ENCODE results near the gene IFT122. TPM values are rescaled to one million over a fixed set of nuclear protein-coding genes. Genes with fewer than 3 reads are reported as not detected.

The IFT122 gene
- total and polyA plus RNA-seq, 2 experiments from 2014 or later, result 10.2 to 38.8 TPM

DNA sequence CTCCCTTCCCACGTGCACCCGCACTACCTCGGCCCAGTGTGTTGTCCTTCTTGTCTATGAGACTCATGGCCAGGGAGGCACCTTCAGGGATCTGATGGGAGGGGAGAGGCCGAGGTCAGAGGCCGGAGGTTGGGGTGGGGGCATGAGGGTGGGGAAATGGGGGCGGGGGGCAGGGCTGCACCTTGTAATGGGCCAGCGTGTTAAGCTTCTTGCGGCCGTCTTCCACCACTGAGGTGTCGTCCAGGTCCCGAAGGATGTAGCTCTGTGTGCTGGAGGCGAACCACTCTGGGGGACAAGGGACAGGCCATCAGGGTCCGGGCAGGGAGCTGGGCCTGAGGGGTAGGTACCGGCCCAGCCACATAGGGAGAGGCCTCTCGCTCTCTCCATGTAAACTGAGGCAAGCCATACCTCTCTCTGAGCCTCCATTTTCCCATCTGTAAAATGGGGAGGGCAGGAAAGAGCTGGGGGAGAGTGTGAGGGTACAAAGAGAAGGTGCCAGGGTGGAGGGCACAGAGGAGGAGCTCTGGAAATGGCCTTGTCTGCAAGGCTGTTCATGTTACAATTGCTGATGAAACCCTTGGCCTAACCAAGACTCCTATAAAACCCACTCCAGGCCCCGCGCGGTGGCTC lies 121.7 kb downstream of the IFT122 start:
- H3K36me3 Mint-ChIP-seq (ENCODE audit: low read depth), result peaks cover 4% of the 10 kb centered on the region; the same call in 1 of the 3 replicates
- Histone ChIP-seq H3K79me2 (replicated peaks; ENCODE audit: insufficient read depth) (no peaks in the 10 kb centered on the region), H3K4me3 (no peak overlapping the region), H3K27ac (ENCODE audit: low read depth) (no peak overlapping the region), H4K20me1 (replicated peaks; ENCODE audit: insufficient read depth) (no peaks in the 10 kb centered on the region), H3K4me2 (no peak overlapping the region), H3F3A (replicated peaks; ENCODE audit: low read depth) (no peaks in the 10 kb centered on the region), H3K9me2 (ENCODE audit: insufficient read depth) (no peaks in the 10 kb centered on the region), H3K36me3 (ENCODE audit: insufficient read depth) (no peaks in the 10 kb centered on the region), H3K4me1 (ENCODE audit: insufficient read depth) (peaks cover 11% of the 10 kb centered on the region; the same call in 1 of the 2 replicates), H2AFZ (no peak overlapping the region), H3K27me3 (ENCODE audit: insufficient read depth) (no peaks in the 10 kb centered on the region)
- TF ChIP-seq EZH2phosphoT487 (IDR thresholded peaks at IDR 0.05; ENCODE audit: unreplicated experiment) (no peak), CTCF (conservative IDR thresholded peaks at IDR 0.05; ENCODE audit: low read depth in 2 of 2) (no peak), ETS1 (IDR thresholded peaks at IDR 0.05) (no peak), NANOG (IDR thresholded peaks at IDR 0.05; ENCODE audit: borderline replicate concordance) (no peak), EZH2 (IDR thresholded peaks at IDR 0.05; ENCODE audit: low read depth, unreplicated experiment) (no peak), CREB1 (CRISPR knock-in tag; IDR thresholded peaks at IDR 0.05; ENCODE audit: low read depth) (no peak), ZNF331 (CRISPR knock-in tag; IDR thresholded peaks at IDR 0.05; ENCODE audit: low read depth) (no peak), STAT1 (IDR thresholded peaks at IDR 0.05; ENCODE audit: unreplicated experiment) (no peak), REST (IDR thresholded peaks at IDR 0.05; ENCODE audit: unreplicated experiment) (no peak), ZNF114 (CRISPR knock-in tag; IDR thresholded peaks at IDR 0.05) (no peak), JUNB (IDR thresholded peaks at IDR 0.05; ENCODE audit: unreplicated experiment) (no peak), POLR2AphosphoS5 (IDR thresholded peaks at IDR 0.05; ENCODE audit: low read depth) (no peak)
- TF ChIP-seq, protein P1, sequence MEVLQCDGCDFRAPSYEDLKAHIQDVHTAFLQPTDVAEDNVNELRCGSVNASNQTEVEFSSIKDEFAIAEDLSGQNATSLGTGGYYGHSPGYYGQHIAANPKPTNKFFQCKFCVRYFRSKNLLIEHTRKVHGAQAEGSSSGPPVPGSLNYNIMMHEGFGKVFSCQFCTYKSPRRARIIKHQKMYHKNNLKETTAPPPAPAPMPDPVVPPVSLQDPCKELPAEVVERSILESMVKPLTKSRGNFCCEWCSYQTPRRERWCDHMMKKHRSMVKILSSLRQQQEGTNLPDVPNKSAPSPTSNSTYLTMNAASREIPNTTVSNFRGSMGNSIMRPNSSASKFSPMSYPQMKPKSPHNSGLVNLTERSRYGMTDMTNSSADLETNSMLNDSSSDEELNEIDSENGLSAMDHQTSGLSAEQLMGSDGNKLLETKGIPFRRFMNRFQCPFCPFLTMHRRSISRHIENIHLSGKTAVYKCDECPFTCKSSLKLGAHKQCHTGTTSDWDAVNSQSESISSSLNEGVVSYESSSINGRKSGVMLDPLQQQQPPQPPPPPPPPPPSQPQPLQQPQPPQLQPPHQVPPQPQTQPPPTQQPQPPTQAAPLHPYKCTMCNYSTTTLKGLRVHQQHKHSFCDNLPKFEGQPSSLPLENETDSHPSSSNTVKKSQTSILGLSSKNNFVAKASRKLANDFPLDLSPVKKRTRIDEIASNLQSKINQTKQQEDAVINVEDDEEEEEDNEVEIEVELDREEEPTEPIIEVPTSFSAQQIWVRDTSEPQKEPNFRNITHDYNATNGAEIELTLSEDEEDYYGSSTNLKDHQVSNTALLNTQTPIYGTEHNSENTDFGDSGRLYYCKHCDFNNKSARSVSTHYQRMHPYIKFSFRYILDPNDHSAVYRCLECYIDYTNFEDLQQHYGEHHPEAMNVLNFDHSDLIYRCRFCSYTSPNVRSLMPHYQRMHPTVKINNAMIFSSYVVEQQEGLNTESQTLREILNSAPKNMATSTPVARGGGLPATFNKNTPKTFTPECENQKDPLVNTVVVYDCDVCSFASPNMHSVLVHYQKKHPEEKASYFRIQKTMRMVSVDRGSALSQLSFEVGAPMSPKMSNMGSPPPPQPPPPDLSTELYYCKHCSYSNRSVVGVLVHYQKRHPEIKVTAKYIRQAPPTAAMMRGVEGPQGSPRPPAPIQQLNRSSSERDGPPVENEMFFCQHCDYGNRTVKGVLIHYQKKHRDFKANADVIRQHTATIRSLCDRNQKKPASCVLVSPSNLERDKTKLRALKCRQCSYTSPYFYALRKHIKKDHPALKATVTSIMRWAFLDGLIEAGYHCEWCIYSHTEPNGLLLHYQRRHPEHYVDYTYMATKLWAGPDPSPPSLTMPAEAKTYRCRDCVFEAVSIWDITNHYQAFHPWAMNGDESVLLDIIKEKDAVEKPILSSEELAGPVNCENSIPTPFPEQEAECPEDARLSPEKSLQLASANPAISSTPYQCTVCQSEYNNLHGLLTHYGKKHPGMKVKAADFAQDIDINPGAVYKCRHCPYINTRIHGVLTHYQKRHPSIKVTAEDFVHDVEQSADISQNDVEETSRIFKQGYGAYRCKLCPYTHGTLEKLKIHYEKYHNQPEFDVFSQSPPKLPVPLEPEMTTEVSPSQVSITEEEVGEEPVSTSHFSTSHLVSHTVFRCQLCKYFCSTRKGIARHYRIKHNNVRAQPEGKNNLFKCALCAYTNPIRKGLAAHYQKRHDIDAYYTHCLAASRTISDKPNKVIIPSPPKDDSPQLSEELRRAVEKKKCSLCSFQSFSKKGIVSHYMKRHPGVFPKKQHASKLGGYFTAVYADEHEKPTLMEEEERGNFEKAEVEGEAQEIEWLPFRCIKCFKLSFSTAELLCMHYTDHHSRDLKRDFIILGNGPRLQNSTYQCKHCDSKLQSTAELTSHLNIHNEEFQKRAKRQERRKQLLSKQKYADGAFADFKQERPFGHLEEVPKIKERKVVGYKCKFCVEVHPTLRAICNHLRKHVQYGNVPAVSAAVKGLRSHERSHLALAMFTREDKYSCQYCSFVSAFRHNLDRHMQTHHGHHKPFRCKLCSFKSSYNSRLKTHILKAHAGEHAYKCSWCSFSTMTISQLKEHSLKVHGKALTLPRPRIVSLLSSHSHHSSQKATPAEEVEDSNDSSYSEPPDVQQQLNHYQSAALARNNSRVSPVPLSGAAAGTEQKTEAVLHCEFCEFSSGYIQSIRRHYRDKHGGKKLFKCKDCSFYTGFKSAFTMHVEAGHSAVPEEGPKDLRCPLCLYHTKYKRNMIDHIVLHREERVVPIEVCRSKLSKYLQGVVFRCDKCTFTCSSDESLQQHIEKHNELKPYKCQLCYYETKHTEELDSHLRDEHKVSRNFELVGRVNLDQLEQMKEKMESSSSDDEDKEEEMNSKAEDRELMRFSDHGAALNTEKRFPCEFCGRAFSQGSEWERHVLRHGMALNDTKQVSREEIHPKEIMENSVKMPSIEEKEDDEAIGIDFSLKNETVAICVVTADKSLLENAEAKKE (CRISPR knock-in tag; IDR thresholded peaks at IDR 0.05), result no peak
- DNase-seq (ENCODE audit: low spot score) (no peak), ATAC-seq (no peak)
- peaks cover 22% of the 10 kb centered on the region for H3K4me1 Mint-ChIP-seq
- H3K9me3 Mint-ChIP-seq, result no peaks in the 10 kb centered on the region
- H3K27ac Mint-ChIP-seq, result no peak overlapping the region
- H3K4me3 Mint-ChIP-seq, result no peak overlapping the region
- H3K27me3 Mint-ChIP-seq (ENCODE audit: insufficient read depth, low read depth, poor library complexity), result peaks cover 10% of the 10 kb centered on the region
